ENCODE results near the gene ERCC8.

- no peak for TF ChIP-seq POLR2AphosphoS5 (IDR thresholded peaks at IDR 0.05; ENCODE audit: borderline replicate concordance, low read depth, low read length)
- TF ChIP-seq EZH2 (IDR thresholded peaks at IDR 0.05), result no peak
These were observed 117.7 kb downstream of the ERCC8 start for GRCh38 chr5:60827201-60827600.
